ENCODE measurements around the gene RASGRF2.
"Not testable (repeated sequence)": the region's sequence is repeated elsewhere in the genome, so short reads cannot be mapped to it uniquely, and the experiment has no call there.

GRCh38 chr5:81029736-81030135 is 69.6 kb downstream of the RASGRF2 start:
- not testable (repeated sequence) for TF ChIP-seq CTCF (IDR thresholded peaks at IDR 0.05 in 8 of 11, conservative IDR thresholded peaks at IDR 0.05 in 3 of 11); POLR2AphosphoS5 (IDR thresholded peaks at IDR 0.05); POLR2A (IDR thresholded peaks at IDR 0.05)

Data from spleen (tissue), 7 donors.